ENCODE measurements around the gene TOLLIP.
A peak's percentile ranks its signal among the peaks of the same experiment; 100 is the strongest.

TOLLIP gene

DNA sequence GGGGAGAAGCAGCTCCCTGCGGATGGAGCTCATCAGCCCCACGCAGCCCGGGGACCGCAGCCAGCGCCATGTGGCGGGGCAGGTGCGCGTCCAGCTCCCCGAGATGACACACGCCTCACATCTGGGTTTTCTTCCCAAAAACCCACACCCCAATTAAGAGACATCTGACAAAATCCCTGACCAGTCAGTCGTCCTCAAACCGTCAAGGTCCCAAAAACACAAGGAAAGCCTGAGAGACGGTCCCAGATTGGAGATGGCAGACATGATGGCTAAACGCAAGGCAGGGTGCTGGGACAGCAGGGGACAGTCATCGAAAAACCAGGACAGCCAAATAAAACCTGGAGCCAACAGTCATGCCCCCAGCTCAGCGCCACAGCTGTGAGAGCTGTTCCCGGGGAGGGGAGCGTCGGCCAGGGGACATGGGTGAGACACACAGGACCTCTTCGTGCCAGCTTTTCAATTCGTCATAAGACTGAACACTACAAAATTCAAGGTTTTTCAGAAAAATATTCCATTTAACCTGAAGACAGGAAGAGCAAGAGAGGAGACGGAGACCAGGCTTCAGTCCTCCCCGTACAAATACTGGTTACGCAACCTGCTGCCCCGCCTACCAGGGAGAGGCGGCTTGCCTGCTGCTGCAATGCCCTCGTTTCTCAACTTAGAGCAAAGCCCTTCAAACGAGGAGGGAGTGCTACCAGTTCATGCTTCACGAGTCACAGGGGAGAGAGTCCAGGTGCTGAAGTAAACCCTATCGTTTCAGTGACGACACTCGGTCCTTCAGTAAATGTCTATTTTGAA is 10.5 kb downstream of the TOLLIP start:
- DNase-seq (ENCODE audit: low read depth in 2 of 2): peak; percentile 6 to 18

DNA sequence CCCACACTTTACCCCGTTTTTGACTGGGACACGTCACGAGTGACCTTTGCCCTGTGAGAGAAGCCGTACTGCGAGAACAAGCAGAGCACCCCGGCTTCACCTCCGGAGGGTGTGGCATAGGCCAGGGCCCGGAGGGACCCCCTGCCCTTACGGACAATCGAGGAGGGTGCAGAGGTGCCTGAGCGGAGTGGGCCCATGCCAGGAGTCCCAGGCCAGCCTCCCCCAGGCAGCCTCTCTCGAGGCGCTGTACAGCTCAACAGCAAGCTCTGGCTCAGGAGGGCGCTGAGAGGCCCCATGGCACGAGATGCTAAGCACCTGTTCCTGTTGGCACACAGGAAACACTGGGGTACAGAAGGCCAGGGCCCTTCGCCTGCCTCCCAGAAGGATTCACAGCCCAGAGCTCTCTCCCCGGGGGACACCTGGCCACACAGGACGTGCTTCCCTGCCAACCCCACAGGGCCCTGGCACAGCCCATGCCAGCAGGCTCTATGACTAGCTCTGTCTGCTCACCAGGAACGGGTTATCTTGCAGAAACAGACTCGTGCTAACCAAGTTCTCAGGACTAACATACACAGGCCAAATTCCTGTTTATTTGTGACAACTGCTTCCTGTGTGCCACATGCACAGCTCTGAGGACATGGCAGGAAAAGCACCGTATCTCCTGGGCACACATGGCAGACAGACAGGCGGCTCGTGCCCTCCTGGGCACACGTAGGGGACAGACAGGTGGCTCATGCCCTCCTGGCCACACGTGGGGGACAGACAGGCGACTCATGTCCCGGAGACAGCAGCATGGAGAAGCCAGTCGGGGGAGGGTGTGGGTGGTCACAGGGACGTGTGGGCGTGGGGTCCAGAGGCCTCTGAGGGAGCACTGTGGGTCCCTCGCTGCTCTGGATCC is 11.6 kb downstream of the TOLLIP start:
- no peak for DNase-seq (ENCODE audit: low read depth in 2 of 2)

DNA sequence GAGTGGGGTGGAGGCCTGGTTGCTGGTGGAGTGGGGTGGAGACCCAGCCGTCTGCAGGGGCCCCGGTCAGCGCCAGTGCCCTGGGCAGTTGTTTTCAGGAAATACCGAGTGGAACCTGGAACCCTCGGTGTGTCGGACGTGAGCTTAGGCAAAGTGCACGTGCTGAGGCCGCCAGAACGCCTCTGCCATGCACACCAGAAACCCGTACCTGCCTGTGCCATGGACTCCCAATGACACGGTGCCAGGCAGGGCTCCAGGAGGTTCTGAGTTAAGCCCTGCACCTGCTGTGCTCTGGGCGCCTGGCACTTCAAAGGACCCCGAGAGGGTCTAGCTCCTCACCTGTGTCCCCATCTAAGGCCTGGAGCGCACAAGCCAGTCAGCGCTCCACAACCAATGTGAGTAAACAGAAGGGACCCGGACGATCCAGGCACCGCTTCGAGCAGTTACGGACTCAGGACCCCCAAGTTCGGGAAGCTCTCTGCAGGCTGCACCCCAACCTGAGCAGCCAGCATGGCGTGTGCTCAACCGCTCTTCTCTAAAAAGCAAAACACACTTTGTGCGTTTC is 12.3 kb downstream of the TOLLIP start:
- DNase-seq (ENCODE audit: low read depth in 2 of 2): no peak

DNA sequence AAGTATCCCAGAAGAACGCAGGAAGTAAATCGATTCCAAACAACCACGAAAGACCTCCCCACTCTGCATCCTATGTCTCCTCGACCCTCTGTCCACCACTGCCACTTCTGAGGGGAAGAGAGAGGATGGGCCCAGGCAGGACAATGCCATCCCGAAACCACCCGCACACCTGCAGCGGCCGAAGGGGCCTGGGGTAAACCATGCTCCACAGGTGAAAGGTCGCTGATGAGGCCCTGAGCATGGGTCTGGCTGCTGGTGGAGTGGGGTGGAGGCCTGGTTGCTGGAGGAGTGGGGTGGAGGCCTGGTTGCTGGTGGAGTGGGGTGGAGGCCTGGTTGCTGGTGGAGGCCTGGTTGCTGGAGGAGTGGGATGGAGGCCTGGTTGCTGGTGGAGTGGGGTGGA is 13.1 kb downstream of the TOLLIP start:
- no peak for DNase-seq (ENCODE audit: low read depth in 2 of 2)

DNA sequence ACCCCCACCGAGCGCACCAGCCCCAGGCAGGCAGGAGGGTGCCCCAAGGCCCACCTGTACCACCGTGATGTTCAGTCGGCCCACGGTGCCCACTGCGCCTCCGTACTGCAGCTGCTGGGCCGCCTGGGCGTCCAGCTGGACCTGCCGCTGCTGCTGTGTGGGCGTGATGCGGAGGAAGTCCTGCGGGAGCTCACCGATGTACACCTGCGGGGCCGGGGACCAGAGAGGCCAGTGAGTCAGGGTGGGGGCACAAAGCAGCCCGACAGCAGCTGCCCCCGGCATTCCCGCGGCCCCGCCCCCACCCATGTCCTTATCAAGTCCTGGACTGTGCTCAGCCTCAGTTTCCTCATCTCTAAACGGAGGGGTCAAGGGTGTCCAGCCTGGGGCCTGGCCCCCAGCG is 13.8 kb downstream of the TOLLIP start:
- DNase-seq (ENCODE audit: low read depth in 2 of 2): no peak

DNA sequence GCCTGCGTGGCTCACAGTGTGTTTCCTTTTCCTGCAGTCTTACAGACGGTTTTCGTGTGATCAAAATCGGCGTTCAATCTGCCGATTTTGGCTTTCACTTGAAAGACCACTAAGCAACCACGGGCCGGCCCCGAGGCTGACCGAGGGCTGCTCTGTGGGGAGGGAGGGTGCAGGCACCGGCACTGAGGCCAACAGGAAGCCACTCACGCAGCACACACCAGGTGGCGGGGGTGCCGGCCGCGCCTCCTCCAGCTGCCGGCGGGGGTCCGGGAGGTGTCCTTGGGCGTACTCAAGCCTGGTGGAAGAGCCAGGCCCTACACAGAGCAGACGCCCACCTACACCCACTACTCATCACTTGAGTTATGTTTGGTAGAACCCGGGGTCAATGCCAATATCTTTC is 14.3 kb downstream of the TOLLIP start:
- DNase-seq (ENCODE audit: low read depth in 2 of 2): no peak

DNA sequence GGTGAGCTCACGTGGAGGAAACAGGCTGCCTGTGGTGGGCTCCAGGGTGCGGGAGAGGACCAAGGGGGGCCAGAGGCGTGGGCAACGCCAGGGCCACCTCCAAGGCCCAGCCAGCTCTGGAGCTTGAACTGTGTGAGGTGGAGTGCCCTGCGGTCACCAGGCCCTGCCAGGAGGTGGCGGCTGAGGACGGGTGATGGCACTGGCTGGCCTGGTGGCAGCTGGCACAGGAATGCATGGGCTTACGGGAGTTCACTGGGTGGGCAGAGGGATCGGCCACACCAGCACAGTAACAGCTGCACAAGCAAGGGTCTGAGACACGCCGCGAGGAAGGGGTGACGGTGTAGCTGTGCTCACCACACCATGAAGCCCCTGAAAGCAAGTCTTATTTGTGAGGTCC is 15.8 kb downstream of the TOLLIP start:
- DNase-seq (ENCODE audit: low read depth in 2 of 2): no peak

DNA sequence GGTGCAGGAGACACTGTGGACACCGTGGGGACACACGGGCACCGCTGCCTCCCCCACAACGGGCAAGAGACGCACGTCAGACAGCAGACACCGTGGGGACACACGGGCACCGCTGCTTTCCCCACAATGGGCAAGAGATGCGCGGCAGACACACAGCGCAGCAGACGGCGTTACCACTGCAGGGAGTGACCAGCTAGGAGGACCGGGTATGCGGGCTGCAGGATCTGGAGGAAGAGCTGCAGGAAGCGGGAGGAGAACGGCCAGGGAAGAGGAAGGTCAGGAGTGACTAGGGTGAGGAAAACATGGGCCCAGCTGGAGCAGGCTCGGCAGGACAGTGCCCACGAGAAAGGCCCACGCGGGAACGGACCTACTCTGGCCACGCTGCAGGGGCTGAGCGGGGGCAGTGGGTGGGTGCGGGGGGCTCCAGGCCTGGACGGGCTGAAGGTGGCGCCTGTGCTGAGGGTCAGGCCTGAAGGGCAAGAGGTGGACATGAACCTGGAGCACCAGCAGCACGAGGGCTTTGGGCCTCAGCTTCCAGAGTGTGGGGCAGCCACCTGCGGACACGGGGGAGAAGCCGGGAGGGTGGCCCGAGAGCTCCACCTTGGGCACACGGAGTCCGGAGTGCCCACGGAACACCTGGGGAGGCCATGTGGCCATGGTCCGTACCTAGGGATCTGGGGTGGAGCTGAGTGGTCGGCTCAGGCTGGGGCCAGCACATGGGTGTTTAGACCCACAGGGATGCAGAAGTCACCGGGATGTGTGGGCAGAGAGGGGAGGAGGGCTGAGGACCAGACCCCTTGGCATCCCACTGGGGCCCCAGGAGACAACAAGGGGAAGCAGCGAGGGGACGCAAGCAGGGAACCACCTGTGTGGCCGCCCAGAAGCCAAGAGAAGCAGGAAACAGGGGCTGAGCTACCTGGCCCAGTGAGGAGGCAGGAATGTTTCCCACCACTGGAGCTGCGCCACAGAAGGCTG is 16.5 kb downstream of the TOLLIP start:
- no peak for DNase-seq (ENCODE audit: low read depth in 2 of 2)

DNA sequence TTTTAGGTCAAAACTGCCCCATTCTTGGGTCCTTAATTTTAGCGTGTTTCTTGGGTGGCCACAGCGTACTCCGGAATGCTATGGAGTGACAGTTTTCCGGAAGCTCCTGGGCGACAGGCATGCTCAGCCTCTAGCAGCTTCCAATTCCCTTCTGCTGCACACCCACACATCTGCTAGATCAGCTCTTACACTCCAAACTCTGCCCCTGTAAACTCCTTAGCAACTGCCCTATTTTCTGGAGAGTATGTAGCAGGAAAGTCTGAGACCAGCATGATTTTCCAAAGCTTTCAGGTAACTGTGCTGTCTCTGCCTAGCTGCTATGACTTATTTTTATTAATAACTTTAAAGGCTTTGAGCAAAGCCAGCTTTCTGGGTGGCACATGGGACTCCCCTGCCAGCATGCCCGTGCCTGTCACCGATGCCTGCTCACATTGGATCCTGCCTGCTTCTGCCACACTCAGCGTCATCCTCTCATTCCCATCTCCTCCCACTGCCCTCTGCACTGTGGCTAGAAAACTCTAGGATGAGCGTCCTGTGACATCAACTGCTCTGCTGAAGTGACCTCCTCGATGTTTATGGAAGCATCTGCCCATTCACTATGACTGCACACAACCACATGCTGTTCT is 17.3 kb downstream of the TOLLIP start:
- no peak for DNase-seq (ENCODE audit: low read depth in 2 of 2)

DNA sequence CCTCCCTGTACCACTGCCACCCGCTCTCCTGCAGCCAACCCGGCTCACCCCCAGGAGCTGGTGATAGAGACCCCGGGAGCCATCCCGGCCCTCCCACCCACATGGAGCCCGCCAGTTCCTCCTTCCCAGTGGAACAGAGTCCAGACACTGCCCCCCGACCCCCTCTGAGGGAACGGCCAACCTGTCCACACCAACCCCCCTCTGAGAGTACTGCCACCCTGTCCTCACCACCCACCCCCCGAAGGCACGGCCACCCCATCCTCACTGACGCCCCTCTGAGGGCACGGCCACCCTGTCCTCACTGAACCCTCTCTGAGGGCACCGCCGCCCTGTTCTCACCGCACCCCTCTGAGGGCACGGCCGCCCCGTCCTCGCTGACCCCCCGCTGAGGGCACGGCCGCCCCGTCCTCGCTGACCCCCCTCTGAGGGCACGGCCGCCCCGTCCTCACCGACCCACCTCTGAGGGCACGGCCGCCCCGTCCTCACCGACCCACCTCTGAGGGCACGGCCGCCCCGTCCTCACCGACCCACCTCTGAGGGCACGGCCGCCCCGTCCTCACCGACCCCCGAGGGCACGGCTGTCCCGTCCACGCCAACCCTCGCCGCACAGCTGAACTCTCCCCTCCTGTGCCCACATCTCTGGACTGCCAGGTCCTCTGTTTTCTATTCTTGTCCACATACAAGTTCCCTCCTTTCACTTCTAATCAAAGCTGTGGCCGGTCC is 18.0 kb downstream of the TOLLIP start:
- DNase-seq (ENCODE audit: low read depth in 2 of 2): no peak

DNA sequence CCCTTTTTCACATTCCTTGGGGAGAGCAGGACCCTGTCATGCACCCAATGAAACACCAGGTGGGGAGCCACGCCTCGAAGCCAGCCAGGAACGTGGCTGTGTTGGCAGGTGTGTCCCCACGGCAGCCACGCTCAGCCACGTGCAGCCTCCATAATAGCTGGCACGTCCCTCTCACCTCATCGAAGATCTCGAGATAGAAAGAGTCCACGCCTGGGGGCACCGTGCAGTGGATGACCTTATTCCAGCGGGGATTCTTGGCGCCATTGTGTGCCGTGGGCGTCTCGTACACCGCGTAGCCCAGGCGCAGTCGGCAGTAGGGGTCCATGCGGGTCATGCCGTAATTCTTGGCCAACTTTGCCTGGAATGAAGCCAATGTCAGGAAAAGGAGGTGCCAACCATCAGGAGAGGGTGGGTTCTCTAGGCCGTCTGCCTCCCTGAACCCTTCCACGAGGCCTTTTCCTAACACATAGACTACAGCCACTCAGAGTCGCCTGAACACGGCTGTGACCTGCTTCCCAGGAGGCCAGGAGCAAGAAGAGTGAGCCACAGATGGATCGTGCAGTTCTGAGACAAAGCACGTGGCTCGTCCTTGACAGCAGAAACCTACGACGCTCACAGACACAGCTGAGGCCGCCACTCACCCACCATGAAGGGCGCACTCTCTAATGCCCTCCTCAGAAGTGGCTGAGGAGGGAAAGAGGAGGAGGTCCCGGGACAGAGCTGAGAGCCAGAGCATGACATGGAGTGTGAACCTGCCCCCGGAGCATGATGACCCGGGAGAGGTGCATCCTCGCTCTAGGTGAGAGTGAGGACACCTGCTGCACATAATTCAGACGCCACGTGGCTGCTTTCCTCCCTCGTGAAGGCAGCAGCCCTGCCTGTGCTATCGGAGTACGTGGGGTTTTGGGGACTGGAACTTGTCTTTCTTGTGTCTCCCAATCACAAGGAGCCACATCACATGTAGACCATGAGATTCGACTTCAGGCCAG is 19.1 kb downstream of the TOLLIP start:
- DNase-seq (ENCODE audit: low read depth in 2 of 2): no peak

DNA sequence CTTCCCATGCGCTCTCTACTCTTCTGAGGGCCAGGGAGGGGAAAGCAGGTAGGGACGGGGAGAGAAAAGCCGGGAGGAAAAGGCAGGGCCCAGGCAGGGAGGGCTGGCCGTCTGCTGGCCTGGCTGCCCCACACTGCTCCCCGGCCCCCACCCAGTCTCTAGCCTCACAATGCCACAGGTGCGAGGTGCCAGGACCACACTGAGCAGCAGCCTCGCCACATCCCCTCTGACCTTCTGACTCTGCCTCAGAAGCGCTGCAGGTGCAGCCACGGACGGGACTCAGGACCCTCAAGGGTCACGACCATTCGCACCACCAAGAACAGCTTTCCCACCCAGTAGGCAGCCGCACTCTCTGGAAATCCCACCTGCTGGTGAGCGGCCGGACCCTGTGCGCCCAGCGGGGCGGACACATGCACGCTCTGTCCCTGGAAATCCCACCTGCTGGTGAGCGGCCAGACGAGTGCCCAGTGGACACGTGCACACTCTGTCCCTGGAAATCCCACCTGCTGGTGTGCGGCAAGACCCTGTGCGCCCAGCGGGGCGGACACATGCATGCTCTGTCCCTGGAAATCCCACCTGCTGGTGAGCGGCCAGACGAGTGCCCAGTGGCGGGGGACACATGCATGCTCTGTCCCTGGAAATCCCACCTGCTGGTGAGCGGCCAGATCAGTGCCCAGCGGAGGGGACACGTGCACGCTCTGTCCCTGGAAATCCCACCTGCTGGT is 20.1 kb downstream of the TOLLIP start:
- DNase-seq (ENCODE audit: low read depth in 2 of 2): no peak

DNA sequence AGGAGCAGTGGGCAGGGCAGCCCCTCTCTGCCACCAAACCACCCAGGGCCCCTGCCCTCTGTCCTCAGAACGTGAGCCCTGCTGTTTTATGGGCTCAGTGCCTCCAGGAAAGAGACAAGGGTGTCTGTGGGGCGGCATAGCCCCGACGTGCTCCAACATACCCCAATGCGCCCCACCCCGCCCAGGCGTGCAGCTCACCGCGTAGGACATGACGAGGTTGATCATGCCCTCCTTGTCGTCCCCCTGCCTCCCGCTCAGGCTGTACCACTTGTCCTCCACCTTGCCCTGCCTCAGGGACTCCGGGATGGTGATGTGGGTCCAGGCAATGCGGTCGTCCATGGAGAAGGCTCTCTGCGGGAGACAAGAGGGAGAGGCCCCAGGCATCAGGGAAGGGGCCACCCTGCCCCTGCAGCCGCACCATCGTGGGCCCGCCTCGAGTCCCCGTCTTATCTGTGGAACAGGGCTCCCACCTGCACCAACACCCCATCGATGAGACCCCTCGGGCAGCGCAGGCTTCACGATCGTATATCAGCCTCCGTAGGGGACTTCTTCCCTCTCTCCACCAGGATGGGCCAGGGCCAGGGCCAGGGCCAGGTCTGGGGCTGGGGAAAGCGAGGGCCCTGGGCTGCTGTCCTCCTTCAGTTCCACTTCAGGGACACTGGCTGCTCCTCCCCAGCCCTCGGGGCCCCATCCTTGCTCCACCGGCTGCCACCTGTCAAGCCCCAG is 20.8 kb downstream of the TOLLIP start:
- no peak for DNase-seq (ENCODE audit: low read depth in 2 of 2)

DNA sequence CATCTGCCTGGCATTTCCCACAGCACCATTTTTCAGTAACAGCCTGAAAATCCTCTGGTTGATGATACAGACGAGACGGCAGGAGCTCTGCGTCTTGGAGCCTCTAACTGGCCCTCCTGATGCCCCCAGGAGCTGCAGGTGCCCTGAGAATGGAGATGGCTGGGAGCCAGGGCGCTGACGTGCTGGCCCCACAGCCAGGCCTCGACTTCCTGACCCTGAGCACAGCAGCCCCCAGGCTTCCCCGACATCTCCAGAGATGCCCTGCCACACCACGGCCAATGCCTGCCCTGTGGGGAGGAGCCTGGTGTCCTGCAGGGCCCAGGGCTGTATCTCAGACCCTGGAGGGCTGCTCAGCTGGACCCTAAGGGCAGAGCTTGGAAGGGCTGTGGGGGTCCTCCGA is 21.5 kb downstream of the TOLLIP start:
- DNase-seq (ENCODE audit: low read depth in 2 of 2): no peak

DNA sequence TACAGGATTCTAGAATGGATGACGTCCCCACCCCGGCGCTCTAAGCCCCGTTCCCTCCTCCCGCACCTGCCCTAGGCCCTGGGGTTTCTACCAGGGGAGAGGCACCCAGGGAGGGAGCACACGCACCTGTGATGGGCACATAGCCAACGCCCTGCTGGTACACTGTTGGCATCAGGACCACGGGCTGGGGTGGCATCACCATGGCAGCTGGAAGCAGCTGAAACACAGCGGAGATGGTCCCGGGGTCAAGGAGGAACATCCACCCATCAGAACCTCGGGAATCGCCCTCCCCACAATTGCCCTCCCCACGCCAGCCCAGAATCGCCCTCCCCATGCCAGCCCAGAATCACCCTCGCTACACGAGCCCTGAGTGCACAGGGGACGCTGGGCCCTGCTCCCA is 23.6 kb downstream of the TOLLIP start:
- DNase-seq (ENCODE audit: low read depth in 2 of 2): no peak

DNA sequence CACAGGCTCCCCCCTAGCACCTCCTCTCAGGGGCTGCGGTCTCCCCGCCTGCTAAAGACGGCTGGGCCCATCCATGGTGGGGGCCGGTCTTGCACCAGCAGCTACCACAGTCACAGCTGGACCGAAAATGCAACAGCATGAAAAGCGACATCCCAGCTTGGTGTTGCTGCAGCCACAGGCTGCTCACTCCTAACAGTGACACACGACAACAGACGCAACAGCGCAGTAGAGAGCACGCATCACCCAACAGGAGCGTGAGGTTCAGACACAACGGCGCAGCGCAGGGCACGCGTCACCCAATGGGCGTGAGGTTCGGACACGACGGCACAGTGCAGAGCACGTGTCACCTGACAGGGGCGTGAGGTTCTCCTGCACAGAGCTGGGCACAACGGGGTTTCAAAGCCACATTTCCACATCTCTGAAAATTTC is 24.1 kb downstream of the TOLLIP start:
- DNase-seq (ENCODE audit: low read depth in 2 of 2): no peak

DNA sequence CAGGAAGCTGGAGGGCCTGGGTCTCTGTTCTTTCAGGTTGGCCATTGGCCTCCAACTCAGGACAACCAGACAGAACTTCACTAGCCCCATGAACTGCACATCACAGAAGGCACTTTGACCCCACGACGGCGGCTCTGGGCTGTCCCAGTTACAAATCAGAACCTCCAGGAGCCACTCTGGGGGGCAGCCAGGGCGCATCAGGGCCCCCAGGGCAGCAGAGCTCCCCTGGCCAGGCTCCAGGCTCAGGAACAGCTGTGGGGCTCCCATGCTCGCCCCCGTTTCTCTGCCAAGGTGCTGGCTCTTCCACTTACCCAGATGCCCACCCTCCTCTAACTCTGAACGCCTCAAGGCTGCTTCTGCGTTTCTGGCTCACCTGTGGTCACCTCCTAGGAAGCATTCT is 25.5 kb downstream of the TOLLIP start:
- DNase-seq (ENCODE audit: low read depth in 2 of 2): no peak

DNA sequence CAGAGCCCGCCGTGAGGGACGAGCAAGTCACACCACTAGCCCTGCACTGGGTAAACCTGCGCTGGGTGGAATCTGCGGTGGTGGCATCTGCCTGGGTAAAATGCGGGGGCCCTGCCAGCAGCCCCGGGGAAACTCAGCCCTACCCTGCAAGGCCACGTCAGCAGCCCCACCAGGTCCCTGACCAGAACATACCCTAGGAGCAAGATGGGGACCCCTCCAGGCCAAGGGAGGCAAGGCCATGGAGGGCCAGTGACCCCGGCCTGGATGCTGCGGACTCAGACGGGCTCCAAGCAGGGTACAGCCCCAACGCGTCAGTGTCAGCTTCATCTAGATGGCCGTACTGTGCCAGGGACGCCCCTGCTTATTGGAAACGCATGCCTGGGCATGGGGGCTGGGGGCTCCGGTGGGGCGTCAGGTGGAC is 26.3 kb downstream of the TOLLIP start:
- no peak for DNase-seq (ENCODE audit: low read depth in 2 of 2)

All from fibroblast of skin of left biceps (primary cell).